GM12878 (cell line): ENCODE results near the gene CD101. TPM values are rescaled to one million over a fixed set of nuclear protein-coding genes. Genes with fewer than 3 reads are reported as not detected.

ENCODE experiments used
- ATAC-seq: fragments of 200-7000 bp; cut with Tn5 transposase; 3 replicates; pipeline ENCODE4 v1.9.1; 2020; ENCODE audit warnings: mild to moderate bottlenecking, moderate library complexity
- BruUV-seq: library from RNA; stranded (reverse); fragments of 400-500 nt; replicated peaks from 2 replicates; lab custom pipeline; 2021; lab: Mats Ljungman, UMichigan
- CTCF ChIA-PET: fragments of 300-600 bp; sonication (Branson Sonifier 250); formaldehyde crosslinking; extraction: SDS; loops from one replicate; lab custom pipeline; 2021; ENCODE audit warnings: inconsistent platforms; lab: Yijun Ruan, JAX
- POLR2A ChIA-PET: fragments of 350-600 bp; formaldehyde crosslinking; extraction: SDS; loops from one replicate; lab custom pipeline; 2021; ENCODE audit warnings: inconsistent platforms; lab: Charles Lee
- RAD21 ChIA-PET: fragments of 300-600 bp; sonication (Branson Sonifier 250); formaldehyde crosslinking; loops from one replicate; lab custom pipeline; 2023; ENCODE audit warnings: antibody characterized with exemption; ENCODE audit not compliant: unreplicated experiment; lab: Charles Lee
- SMC1A ChIA-PET: fragments of 300-600 bp; sonication (Branson Sonifier 250); formaldehyde crosslinking; loops from one replicate; lab custom pipeline; 2023; ENCODE audit not compliant: unreplicated experiment, uncharacterized antibody; lab: Charles Lee
- DNase-seq: peaks from one replicate; pipeline ENCODE4 v3.0.0-alpha.2; 2011; ENCODE audit warnings: low read depth, low spot score
- FAIRE-seq: peaks from 3 replicates; lab custom pipeline; 2011; peaks lifted over from hg19 to GRCh38; lab: Jason Lieb, UNC
- H2AFZ ChIP-seq: 2 replicates; pipeline ENCODE4 v1.6.0; 2011; ENCODE audit warnings: low read depth, low read length, control low read depth; ENCODE audit not compliant: control insufficient read depth
- H3K27ac ChIP-seq: 2 replicates; pipeline ENCODE4 v1.5.1; 2011; ENCODE audit warnings: control low read depth; ENCODE audit not compliant: control insufficient read depth, insufficient read depth
- H3K27me3 ChIP-seq, 2 experiments: replicated peaks in 1 of 2; 2 replicates each; pipeline versions ENCODE4 v1.6.0 to v1.6.1; 2011; ENCODE audit warnings: low read length in 1 of 2; ENCODE audit not compliant: control insufficient read depth in 2 of 2, insufficient read depth in 2 of 2
- H3K36me3 ChIP-seq, 2 experiments: 2 replicates each; pipeline ENCODE4 v1.5.1; 2011; ENCODE audit warnings: low read length in 1 of 2; ENCODE audit not compliant: control insufficient read depth in 2 of 2, insufficient read depth in 2 of 2
- H3K4me1 ChIP-seq: 2 replicates; pipeline ENCODE4 v1.6.1; 2011; ENCODE audit warnings: mild to moderate bottlenecking, low read length, moderate library complexity, mixed read lengths; ENCODE audit not compliant: control insufficient read depth, insufficient read depth
- H3K4me2 ChIP-seq: 2 replicates; pipeline ENCODE4 v1.6.0; 2011; ENCODE audit warnings: control low read depth; ENCODE audit not compliant: control insufficient read depth, insufficient read depth
- H3K4me3 ChIP-seq: fragments of 200-600 bp; sonication (generic); 2 replicates; pipeline ENCODE4 v1.5.1; 2016
- H3K79me2 ChIP-seq: 2 replicates; pipeline ENCODE4 v1.6.0; 2011; ENCODE audit warnings: low read length; ENCODE audit not compliant: control insufficient read depth, insufficient read depth
- H3K9ac ChIP-seq: 2 replicates; pipeline ENCODE4 v1.8.0; 2011; ENCODE audit warnings: low read length, control low read depth, mixed read lengths; ENCODE audit not compliant: control insufficient read depth, insufficient read depth
- H3K9me3 ChIP-seq: replicated peaks from 3 replicates; pipeline ENCODE4 v1.5.1; 2011; ENCODE audit warnings: mild to moderate bottlenecking, low read length; ENCODE audit not compliant: control insufficient read depth, insufficient read depth
- H4K20me1 ChIP-seq: 2 replicates; pipeline ENCODE4 v1.6.0; 2011; ENCODE audit not compliant: control insufficient read depth, insufficient read depth
- BRCA1 ChIP-seq: IDR thresholded peaks from 2 replicates; pipeline ENCODE4 v1.6.1; 2011; ENCODE audit warnings: low read depth, low read length, improper control_type of control experiment
- CREM ChIP-seq: IDR thresholded peaks from 2 replicates; pipeline ENCODE4 v1.6.1; 2014; ENCODE audit warnings: antibody characterized with exemption, low read depth
- E2F8 ChIP-seq: fragments of 450-650 bp; IDR thresholded peaks from 2 replicates; pipeline ENCODE4 v1.6.1; 2018; ENCODE audit warnings: mild to moderate bottlenecking, low read depth, moderate library complexity; ENCODE audit not compliant: partially characterized antibody
- LARP7 ChIP-seq: fragments of 450-650 bp; IDR thresholded peaks from 2 replicates; pipeline ENCODE4 v1.6.1; 2017; ENCODE audit warnings: mild to moderate bottlenecking
- MEF2B ChIP-seq: fragments of 450-650 bp; IDR thresholded peaks from 2 replicates; pipeline ENCODE4 v1.6.1; 2018; ENCODE audit warnings: mild to moderate bottlenecking, moderate library complexity; ENCODE audit not compliant: partially characterized antibody, poor library complexity, severe bottlenecking
- POLR2A ChIP-seq: IDR thresholded peaks from 2 replicates; pipeline ENCODE4 v1.6.1; 2011; ENCODE audit warnings: low read depth, mild to moderate bottlenecking, low read length
- RAD51 ChIP-seq: fragments of 450-650 bp; IDR thresholded peaks from 2 replicates; pipeline ENCODE4 v1.6.1; 2016; ENCODE audit warnings: moderate library complexity, mild to moderate bottlenecking, inconsistent platforms
- SMARCA5 ChIP-seq: fragments of 450-650 bp; IDR thresholded peaks from 2 replicates; pipeline ENCODE4 v1.6.1; 2017; ENCODE audit warnings: mild to moderate bottlenecking
- STAT3 ChIP-seq: IDR thresholded peaks from 2 replicates; pipeline ENCODE4 v1.6.1; 2011; ENCODE audit warnings: low read depth, low read length, improper control_type of control experiment
- TAF1 ChIP-seq: IDR thresholded peaks from 2 replicates; pipeline ENCODE4 v1.6.1; 2011; ENCODE audit warnings: mild to moderate bottlenecking, low read depth, low read length, borderline replicate concordance
- TCF12 ChIP-seq: IDR thresholded peaks from 2 replicates; pipeline ENCODE4 v1.6.1; 2011; ENCODE audit warnings: low read depth, mild to moderate bottlenecking, low read length
- ZNF592 ChIP-seq: fragments of 450-650 bp; IDR thresholded peaks from 2 replicates; pipeline ENCODE4 v1.6.1; 2017; ENCODE audit warnings: mild to moderate bottlenecking, moderate library complexity
- WGBS: methylation state at CpG from one replicate; pipeline ENCODE4 v1.1.6; 2016; ENCODE audit warnings: low lambda C conversion rate; ENCODE audit not compliant: insufficient replicate concordance, insufficient coverage; ENCODE audit errors: missing lambda C conversion rate; 5-methylcytosine and 5-hydroxymethylcytosine counted together
- in situ Hi-C: fragments of 300-500 bp; cut with MboI; formaldehyde crosslinking; loops from 9 replicates; pipeline ENCODE4 v1.14.3; 2018; ENCODE audit warnings: mixed read lengths
- intact Hi-C: fragments of 100-400 bp; cut with micrococcal nuclease; formaldehyde crosslinking; loops from one replicate; pipeline ENCODE4 v1.14.2; 2022; ENCODE audit not compliant: unreplicated experiment
- polyA plus RNA-seq, 11 experiments: library from polyadenylated mRNA; depleted of rRNA in 4 of 11; unstranded in 6 of 11; stranded (reverse) in 5 of 11; fragments of >200 nt; fragmentation: Nextera tagmentation in 4 of 11; fragmentation: Illumina TruSeq in 1 of 11; extraction: Ambion mirVana in 4 of 11; extraction: Trizol in 1 of 11; gene quantifications; 1 replicate in 1 of 11; 2 replicates in 10 of 11; pipeline versions ENCODE4 v1.2.1 to v1.2.3, GENCODE V29; 2011 to 2016; ENCODE audit warnings: inconsistent platforms in 2 of 11, missing spikeins in 2 of 11, low read depth in 1 of 11
- total RNA-seq, 4 experiments: library from RNA; depleted of rRNA in 3 of 4; stranded (reverse); fragments of >200 nt in 3 of 4; fragmentation: Illumina TruSeq in 1 of 4; extraction: Trizol in 1 of 4; gene quantifications; 2 replicates each; pipeline versions ENCODE4 v1.2.1 to v1.2.3, GENCODE V29; 2013 to 2021

Gene CD101
- total and polyA plus RNA-seq, 10 of the 15 experiments (the other 5 are each of a cell fraction or from before 2014, with no cell fraction given) = 0.56 to 7.9 (median 2.9) TPM

DNA sequence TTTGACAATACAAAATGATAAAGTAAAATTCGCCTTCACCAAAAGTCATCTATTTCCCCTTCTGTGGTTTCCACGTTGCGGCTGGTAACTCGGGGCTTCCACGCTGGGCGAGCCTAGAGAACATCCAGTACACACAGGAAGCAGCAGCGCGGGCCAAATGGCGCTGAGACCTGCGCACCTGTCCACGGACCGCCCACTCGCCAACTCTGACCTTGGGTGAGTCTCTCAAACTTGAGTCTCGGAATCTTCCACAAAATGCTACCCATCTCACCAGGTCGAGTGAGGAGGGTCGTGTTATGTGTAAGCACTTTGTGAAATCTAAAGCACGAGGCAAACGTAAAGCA lies 57.7 kb downstream of the CD101 start (continued):
- TF ChIP-seq LARP7 = no peak
- peak; percentile 42; the same call in 1 of the 2 replicates for TF ChIP-seq TAF1
- TF ChIP-seq BRCA1 = no peak
- peak; percentile 66; the same call in 1 of the 2 replicates for TF ChIP-seq TCF12
- peak; percentile 16 for TF ChIP-seq MEF2B
- TF ChIP-seq CREM = 0 out of 2 replicates have a peak, but pooled peaks have one; percentile 5

DNA sequence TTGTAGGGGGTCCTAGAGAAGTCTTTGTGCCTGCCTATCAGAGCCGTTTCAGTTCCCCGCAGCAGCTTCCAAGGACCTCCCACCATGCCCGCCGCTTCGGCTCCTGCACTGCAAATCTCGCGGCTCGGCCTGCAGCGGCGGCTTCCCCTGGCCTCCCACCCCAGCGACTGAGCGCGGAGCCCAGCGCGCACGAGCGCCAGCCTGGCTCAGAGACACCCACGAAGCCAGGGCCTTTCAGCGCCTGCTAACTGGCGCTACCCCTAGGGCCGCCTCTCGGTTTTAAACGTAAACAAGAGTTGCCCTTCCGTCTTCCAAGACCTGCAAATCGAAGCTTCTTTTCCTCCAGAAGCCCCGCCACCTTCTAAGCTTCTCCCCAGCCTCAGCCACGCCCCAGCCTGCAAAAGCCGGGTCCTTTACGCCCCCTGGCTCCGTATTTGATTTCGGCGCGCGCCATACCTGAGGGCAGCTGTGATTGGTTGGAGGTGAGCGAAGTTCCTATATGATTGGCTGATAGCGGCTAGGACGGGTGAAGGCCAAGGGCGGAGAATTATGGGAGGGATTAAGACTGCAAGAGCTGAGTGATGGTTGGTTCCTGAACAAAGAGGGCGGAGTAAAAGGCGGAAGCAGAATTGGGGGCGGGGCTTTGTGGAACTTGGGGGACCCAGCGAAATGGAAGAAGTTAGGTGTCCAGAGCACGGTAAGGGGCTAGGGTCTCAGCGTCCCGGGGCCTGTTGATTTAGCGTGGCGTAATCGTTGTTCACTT lies 58.3 kb downstream of the CD101 start, which contains the start of gene TTF2:
Gene TTF2, plus strand, starts transcription at position 649 of the 763 bp plus-strand sequence. Its CDS starts 21 bp downstream, at position 670.
- CTCF ChIA-PET = interaction anchor here (0.8 to 10.0 kb wide), 22 partner anchors 8 to 574 kb away, joined by 3 to 134 read pairs (median 3); partner anchors contain the start of gene CD101
- Histone ChIP-seq H3K4me1 (peaks cover 4% of the 10 kb centered on the region), H3K4me2 (peak within 1 kb of the TSS; percentile 73)
- TF ChIP-seq POLR2A = peak; percentile 85
- no peak for TF ChIP-seq ZNF592
- TF ChIP-seq STAT3 = no peak
- TF ChIP-seq E2F8 = no peak
- no peak for TF ChIP-seq RAD51
- 0 out of 2 replicates have a peak, but pooled peaks have one; percentile 18 for TF ChIP-seq SMARCA5

More for the DNA sequence above, 58.3 kb downstream of the CD101 start, which contains the start of gene TTF2:
- ATAC-seq (peak; percentile 86), FAIRE-seq (peak; percentile 100), DNase-seq (peak; percentile 99)
- Histone ChIP-seq H3K4me3 (peak within 1 kb of the TSS; percentile 84), H3K9ac (peak within 1 kb of the TSS; percentile 89), H3K36me3 (no peaks in the 10 kb centered on the region; a peak in 1 of 4 replicates), H3K9me3 (no peaks in the 10 kb centered on the region), H3K27me3 (no peaks in the 10 kb centered on the region), H3K27ac (peak within 1 kb of the TSS; percentile 90), H2AFZ (peak within 1 kb of the TSS; percentile 90), H4K20me1 (no peaks in the 10 kb centered on the region), H3K79me2 (peaks cover 67% of the 10 kb centered on the region)
- under 1% methylated on average over 48 of the region's 48 CpGs for WGBS
- in situ Hi-C loops (loop anchor here (5.0 kb wide), 1 partner anchor 483 kb away; no protein-coding TSS in a partner anchor), intact Hi-C loops (loop anchor here (2.0 to 10.0 kb wide), 4 partner anchors 233 to 683 kb away; partner anchors contain the start of gene MAN1A2)
- BruUV-seq = no TSS peak
- RAD21 ChIA-PET = interaction anchor here (0.7 to 6.4 kb wide), 39 partner anchors 8 to 921 kb away, joined by 3 to 81 read pairs (median 4); partner anchors contain the start of gene CD101
- SMC1A ChIA-PET = interaction anchor here (0.6 to 5.7 kb wide), 37 partner anchors 8 to 1952 kb away, joined by 3 to 73 read pairs (median 3); partner anchors contain the start of gene CD101
- POLR2A ChIA-PET = interaction anchor here (0.7 to 2.3 kb wide), 28 partner anchors 9 to 684 kb away, joined by 3 to 20 read pairs (median 4); partner anchors contain the start of gene CD101
